Measurements from ENCODE around the gene AP4M1.
A peak's percentile ranks its signal among the peaks of the same experiment; 100 is the strongest.

AP4M1 gene

DNA sequence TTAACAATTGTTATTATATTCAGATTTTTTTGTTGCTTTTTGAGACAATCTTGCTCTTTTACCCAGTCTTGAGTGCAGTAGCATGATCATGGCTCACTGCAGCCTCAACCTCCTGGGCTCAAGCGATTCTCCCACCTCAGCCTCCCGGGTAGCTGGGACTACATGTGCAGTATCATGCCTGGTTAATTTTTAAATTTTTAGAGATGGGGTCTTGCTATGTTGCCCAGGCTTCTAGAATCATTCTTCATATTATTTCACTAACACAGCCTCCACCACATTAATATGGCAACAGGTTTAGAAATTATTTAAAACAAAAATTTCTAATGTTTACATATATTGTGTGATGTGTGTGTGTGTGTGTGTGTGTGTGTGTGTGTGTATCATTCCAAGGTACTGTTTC lies 45.8 kb downstream of the AP4M1 start:
- H3K27me3 ChIP-seq (ENCODE audit: low read depth): no peaks in the 10 kb centered on the region
- in situ Hi-C loops (cut with MboI; ENCODE audit: low sequenced_read_pairs): no loop called here
- DNase-seq (ENCODE audit: low spot score in 2 of 2): no peak
- peaks cover 14% of the 10 kb centered on the region for H3K4me1 ChIP-seq
- H3K9me3 ChIP-seq: no peaks in the 10 kb centered on the region
- H3K36me3 ChIP-seq (replicated peaks): peaks cover 20% of the 10 kb centered on the region
- H3K4me3 ChIP-seq: no peak overlapping the region

DNA sequence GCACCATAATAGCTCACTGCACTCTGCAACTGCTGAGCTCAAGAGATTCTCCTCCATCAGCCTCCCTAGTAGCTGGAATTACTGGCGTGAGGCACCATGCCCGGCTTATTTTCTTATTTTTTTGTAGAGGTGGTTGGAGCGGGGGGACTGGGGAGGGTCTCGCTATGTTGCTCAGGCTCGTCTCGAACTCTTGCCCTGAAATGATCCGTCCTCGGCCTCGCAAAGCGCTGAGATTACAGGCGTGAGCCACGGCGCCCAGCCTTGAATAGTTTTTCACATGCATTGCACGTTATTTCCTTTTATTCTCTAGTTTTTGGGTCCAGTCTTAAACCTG lies 46.7 kb downstream of the AP4M1 start:
- Histone ChIP-seq H3K27me3 (ENCODE audit: low read depth) (no peaks in the 10 kb centered on the region), H3K4me3 (peak overlapping the region; percentile 96), H3K9me3 (no peaks in the 10 kb centered on the region), H3K36me3 (replicated peaks) (peaks cover 25% of the 10 kb centered on the region), H3K4me1 (peaks cover 14% of the 10 kb centered on the region)
- in situ Hi-C loops (cut with MboI; ENCODE audit: low sequenced_read_pairs): no loop called here
- DNase-seq (ENCODE audit: low spot score in 2 of 2): no peak

DNA sequence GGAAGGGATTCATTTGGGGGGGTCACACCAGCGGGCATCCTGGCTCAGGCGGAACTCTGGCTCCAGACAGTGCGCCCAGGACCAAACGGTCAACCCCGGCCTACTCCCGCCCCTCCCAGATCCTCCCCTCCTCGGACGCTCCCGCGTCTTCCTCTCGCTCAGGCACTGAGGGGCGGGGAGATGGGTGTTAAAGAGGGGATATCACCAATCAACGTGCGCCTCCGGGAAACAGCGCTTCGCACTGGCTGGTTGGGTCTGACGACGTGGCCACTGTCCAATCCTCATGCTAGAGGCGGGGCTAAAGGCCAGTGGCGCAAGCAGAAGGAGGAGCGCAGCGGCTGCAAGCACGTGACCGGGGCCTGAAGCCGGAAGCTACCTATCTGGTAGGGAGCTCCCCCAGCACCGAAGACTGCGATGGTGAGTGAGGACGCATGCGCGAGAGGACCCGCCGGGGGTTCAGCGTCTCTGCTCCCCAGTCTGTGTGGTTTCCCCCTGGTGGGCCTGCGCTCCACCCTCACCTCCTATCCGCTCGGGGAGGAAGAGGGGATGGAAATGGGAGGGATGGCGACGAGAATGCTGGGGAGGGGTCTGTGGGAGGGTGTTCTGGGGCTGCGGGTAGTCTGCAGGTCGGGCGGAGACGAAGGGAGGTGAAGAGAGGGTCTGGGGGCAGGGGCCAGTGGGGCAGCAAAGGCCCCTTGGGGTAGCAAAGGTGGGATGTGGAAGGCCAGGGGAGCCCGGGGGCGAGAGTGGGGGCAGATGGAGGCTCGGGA lies 47.3 kb downstream of the AP4M1 start, which contains the start of gene LAMTOR4:
Gene LAMTOR4 (plus strand): TSS at position 360 of the 770 bp plus-strand sequence. CDS start 55 bp downstream, at position 415.
- peak; percentile 99 for DNase-seq (ENCODE audit: low spot score in 2 of 2)
- Histone ChIP-seq H3K9me3 (no peaks in the 10 kb centered on the region), H3K4me3 (peak within 1 kb of the TSS; percentile 96), H3K4me1 (peaks cover 14% of the 10 kb centered on the region), H3K36me3 (replicated peaks) (peaks cover 26% of the 10 kb centered on the region), H3K27me3 (ENCODE audit: low read depth) (no peaks in the 10 kb centered on the region)
- in situ Hi-C loops (cut with MboI; ENCODE audit: low sequenced_read_pairs): no loop called here

DNA sequence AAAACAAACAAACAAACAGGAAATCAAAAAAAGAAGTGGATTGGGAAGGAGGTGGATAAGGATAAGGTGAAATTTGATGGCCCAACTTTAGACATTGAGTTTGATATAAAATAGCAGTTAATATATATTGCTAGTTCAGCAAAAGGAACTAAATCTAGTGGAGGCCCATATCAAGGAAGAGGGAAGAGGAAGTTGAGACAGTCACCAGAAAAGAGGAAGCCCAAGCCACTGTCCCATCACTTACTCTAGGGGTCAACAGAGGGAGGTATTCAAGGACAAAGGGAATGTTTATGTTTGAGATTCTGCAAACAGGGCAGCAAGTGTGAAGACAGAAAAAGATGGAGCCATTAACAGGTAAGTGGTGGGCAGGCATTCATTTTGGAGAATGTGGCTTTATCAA lies 51.0 kb downstream of the AP4M1 start:
- in situ Hi-C loops (cut with MboI; ENCODE audit: low sequenced_read_pairs): no loop called here
- H3K4me1 ChIP-seq: peaks cover 17% of the 10 kb centered on the region
- no peaks in the 10 kb centered on the region for H3K9me3 ChIP-seq
- no peak overlapping the region for H3K4me3 ChIP-seq
- no peaks in the 10 kb centered on the region for H3K27me3 ChIP-seq (ENCODE audit: low read depth)
- DNase-seq (ENCODE audit: low spot score in 2 of 2): no peak
- H3K36me3 ChIP-seq (replicated peaks): peaks cover 59% of the 10 kb centered on the region

DNA sequence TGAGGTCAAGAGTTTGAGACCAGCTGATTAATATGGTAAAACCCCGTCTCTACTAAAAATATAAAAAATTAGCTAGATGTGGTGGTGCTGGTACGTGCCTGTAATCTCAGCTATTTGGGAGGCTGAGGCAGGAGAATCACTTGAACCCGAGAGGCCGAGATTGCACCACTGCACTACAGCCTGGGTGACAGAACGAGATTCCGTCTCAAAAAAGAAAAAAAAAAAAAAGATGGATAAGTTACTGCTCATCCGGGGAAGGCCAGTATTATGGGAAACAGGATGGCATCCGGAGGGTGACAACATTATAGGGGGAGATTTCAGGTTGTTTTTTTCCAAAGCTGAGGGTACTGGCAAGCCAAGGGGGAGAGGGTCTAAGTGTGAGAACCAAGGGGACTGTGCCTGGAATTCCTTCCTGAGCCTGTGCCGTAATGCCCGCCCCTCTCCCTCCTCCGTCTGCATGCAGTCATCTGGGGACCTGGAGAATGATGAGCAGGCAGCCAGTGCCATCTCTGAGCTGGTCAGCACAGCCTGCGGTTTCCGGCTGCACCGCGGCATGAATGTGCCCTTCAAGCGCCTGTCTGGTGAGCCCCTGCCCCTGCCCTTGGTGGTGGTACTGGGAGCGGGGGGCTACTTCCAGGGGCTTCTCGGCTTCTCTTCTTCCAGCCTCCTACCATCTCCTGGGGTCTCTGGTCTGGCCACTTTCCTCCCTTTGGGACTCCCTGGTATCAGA lies 51.7 kb downstream of the AP4M1 start:
- no peaks in the 10 kb centered on the region for H3K27me3 ChIP-seq (ENCODE audit: low read depth)
- H3K36me3 ChIP-seq (replicated peaks): peaks cover 59% of the 10 kb centered on the region
- H3K4me3 ChIP-seq: no peak overlapping the region
- H3K9me3 ChIP-seq: no peaks in the 10 kb centered on the region
- peaks cover 18% of the 10 kb centered on the region for H3K4me1 ChIP-seq
- in situ Hi-C loops (cut with MboI; ENCODE audit: low sequenced_read_pairs): no loop called here
- DNase-seq (ENCODE audit: low spot score in 2 of 2): no peak

DNA sequence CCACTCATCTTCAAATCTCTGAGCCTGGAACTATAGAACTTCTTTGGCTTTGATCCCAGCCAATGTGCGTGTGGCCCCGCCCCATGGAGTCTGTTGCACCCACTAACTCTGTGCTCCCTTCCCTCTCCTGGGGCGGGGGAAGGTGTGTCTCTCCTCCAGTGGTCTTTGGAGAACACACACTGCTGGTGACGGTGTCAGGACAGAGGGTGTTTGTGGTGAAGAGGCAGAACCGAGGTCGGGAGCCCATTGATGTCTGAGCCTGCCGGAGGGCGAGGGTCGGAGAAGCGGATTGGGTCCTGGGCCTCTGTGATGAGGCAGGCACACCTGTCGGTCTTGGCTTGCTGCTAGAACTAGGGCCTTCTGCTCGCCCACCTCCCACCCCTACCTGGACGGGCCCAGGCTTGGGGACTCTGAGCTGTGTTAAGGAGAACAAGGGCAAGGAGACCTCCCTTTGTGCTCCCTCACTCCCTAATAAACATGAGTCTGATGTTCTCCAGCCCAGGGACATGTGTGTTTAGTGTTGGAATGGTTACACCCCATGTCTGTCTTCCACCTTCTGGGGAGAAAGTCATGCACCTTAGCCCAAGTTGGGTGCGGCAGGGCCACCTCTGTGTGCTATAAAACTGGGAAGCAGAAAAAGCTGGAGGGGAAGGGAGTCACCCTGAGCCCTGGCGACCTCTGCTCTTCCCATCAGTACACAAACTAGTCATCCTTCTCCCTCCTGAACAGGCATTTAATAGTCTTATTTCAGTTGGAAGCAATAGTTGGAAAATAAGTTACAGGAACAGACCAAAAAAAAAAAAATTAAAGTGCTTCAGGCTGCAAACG lies 52.5 kb downstream of the AP4M1 start:
- no peaks in the 10 kb centered on the region for H3K27me3 ChIP-seq (ENCODE audit: low read depth)
- peaks cover 59% of the 10 kb centered on the region for H3K36me3 ChIP-seq (replicated peaks)
- no peaks in the 10 kb centered on the region for H3K9me3 ChIP-seq
- H3K4me1 ChIP-seq: peaks cover 15% of the 10 kb centered on the region
- in situ Hi-C loops (cut with MboI; ENCODE audit: low sequenced_read_pairs): no loop called here
- no peak for DNase-seq (ENCODE audit: low spot score in 2 of 2)
- H3K4me3 ChIP-seq: no peak overlapping the region

DNA sequence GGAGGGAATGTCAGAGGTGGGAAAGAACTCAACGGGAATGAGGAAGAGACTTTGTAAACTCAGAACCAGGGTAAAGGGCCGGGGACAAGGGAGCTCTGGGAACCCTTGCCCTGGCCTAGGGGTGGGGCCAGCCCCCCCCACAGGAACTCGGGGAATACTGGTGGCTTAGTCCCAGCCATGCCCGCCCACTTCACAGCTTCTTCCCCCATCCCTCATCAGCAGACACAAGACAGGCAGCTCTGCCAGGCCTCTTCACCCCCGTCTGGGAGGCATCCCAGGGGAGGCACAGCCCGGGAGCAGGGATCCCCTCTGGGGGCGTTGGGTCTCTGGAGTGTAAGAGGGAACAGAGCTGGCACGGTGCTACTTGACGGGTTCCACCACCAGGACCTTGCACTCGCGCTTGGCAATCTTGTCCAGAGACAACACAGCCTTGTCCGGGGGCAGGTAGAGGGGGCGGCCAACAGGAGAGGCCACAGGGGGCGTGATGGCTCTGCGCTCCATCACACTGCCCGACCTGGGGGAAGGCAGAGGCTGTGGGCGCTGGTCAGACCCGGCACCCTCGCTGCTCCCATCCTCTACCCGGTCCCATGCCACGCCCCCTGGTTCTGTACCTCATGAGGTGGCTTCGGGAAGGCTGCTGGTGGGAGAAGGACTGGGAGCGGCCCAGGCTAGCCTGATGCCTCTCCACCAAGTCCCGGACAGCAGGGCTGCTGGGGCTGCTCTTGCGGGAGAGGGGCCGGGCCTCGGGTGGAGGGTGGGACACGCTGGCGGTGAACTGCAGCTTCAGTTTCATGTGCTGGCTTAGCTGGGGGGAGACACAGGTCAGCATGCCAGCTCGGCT lies 53.4 kb downstream of the AP4M1 start:
- Histone ChIP-seq H3K36me3 (replicated peaks) (peaks cover 59% of the 10 kb centered on the region), H3K9me3 (no peaks in the 10 kb centered on the region), H3K4me1 (peaks cover 11% of the 10 kb centered on the region), H3K4me3 (no peak overlapping the region), H3K27me3 (ENCODE audit: low read depth) (no peaks in the 10 kb centered on the region)
- in situ Hi-C loops (cut with MboI; ENCODE audit: low sequenced_read_pairs): no loop called here
- DNase-seq (ENCODE audit: low spot score in 2 of 2): no peak

DNA sequence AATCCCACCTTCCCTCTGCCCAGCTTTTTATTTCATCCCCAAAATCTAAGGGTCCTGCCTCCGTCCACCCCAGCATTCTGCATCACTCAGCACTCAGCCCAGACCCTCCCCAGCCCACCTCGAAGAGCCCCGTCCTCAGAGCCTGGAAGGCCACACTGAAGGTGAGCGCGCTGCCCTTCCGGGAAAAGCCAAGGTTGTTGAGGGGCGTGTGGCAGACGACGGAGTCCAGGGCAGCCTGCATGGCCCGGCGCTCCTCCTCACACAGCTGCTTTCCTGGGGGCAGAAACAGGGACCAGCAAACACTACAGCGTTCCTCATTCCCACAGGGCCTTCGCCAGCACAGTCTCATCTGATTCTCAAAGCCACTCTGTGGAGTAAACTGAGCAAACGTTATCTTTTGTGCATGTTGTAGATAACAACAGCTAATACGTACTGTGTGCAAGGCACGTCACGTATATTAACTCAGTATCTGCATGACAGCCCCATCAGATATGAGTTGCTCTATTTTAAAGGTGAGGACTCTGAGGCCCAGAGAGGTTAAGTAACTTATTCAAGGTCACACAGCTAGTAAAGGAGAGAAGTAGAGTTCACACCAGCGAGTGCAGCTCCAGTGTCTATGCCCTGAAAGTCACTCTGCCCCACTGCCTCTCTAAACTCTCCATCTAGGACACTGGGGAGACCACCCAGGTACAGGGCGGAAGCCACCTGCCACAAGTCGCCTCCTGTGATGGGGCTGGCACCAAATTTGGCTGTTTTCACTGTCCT lies 54.3 kb downstream of the AP4M1 start:
- peaks cover 54% of the 10 kb centered on the region for H3K36me3 ChIP-seq (replicated peaks)
- no peaks in the 10 kb centered on the region for H3K9me3 ChIP-seq
- in situ Hi-C loops (cut with MboI; ENCODE audit: low sequenced_read_pairs): no loop called here
- H3K4me3 ChIP-seq: no peak overlapping the region
- peaks cover 5% of the 10 kb centered on the region; the same call in 1 of the 2 replicates for H3K4me1 ChIP-seq
- no peak for DNase-seq (ENCODE audit: low spot score in 2 of 2)
- H3K27me3 ChIP-seq (ENCODE audit: low read depth): no peaks in the 10 kb centered on the region

DNA sequence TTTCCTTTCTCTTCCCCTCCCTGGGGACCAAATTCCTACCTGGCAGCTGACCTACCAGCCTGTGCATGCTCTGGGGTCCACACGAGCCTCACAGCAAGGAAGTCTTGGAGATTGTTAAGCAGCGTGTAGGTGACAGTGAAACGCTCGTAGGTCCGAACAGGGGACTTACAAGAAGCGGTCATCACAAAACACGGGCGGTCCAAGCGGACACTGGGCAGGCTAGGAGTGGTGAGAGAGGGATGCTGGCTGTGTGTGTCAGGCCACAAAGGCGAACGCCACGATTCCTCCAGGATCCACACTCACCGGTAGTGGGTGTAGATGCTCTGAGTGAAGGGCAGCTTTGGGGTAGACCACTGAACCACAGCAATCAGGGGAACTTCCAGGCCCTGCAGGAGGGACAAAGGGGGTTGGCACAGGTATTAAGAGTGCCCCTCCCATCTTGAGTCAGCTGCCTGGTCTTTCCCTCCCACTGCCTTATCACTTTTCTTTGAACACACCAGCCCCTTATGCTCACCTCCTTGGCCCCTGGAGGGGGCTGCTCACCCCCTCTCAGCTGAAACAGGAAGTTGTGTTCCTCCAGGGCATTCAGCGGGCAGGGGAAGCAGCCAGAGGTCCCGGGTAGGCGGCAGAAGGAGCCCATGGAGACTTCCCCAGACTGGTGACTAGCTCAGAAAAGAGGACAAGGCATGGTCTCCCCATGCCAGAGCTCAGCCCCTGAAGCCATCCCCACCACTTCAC lies 55.1 kb downstream of the AP4M1 start:
- no peaks in the 10 kb centered on the region for H3K9me3 ChIP-seq
- H3K4me3 ChIP-seq: peak overlapping the region; percentile 72; the same call in 1 of the 2 replicates
- in situ Hi-C loops (cut with MboI; ENCODE audit: low sequenced_read_pairs): no loop called here
- DNase-seq (ENCODE audit: low spot score in 2 of 2): no peak
- peaks cover 47% of the 10 kb centered on the region for H3K36me3 ChIP-seq (replicated peaks)
- H3K27me3 ChIP-seq (ENCODE audit: low read depth): no peaks in the 10 kb centered on the region
- peaks cover 5% of the 10 kb centered on the region; the same call in 1 of the 2 replicates for H3K4me1 ChIP-seq

DNA sequence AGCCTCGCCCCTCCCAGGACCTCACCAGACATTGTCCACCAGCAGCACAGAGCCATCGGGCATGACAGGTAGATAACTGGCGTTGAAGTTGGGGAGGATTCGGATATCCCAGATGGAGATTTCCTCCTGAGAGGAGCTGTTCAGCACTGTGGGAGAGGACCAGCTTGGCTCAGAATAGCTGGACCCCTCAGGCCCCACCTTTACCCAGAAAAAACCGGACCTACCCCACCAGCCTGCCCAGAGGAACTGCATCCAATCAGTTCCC lies 55.6 kb downstream of the AP4M1 start:
- Histone ChIP-seq H3K36me3 (replicated peaks) (peaks cover 42% of the 10 kb centered on the region), H3K4me3 (peak overlapping the region; percentile 72), H3K9me3 (no peaks in the 10 kb centered on the region), H3K27me3 (ENCODE audit: low read depth) (no peaks in the 10 kb centered on the region), H3K4me1 (peaks cover 5% of the 10 kb centered on the region; the same call in 1 of the 2 replicates)
- DNase-seq (ENCODE audit: low spot score in 2 of 2): no peak
- in situ Hi-C loops (cut with MboI; ENCODE audit: low sequenced_read_pairs): no loop called here

DNA sequence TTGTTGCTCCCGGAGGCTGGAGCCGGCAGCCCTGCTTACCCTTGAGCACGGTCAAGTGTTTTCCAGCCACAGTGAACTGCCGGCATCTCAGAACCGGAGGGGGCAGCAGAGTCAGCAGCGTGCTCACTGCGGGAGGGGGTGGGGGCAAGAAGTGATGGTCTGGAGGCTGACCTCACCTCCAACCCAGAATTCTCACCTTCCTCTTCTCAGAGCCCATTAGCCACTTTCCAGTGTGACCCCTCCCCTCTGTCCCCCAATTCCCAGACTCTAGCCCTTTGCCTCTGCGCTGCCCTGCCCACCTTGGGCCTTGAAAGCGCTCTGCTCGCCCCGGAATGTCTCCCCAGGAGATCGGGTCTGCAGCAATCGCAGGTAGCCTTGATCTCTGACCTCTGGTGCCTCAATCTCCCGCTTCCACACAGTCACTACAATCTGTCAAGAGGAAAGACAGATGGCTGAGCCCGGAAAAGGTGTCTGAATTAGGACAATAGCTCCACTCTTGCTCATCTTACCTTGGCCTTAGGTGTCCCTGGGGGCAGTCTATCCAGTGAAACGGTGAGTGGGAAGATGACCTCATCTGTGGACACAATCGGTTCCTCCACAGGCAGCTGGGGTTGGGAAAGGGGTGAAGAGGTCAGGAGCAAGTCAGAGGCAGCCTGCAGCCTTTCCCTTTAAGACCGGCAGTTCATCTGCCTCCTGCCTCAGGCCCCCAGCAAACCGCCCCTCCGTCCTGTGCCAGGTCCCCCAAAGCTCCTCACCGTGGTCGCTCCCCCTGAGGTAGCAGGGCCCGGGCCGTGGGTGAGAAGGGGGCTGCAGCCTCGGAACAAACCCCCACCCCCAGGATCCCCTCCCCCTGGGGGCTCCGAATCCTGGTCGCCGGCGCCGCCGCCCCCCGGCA lies 56.1 kb downstream of the AP4M1 start:
- Histone ChIP-seq H3K9me3 (no peaks in the 10 kb centered on the region), H3K4me1 (peaks cover 5% of the 10 kb centered on the region; the same call in 1 of the 2 replicates), H3K36me3 (replicated peaks) (peaks cover 36% of the 10 kb centered on the region), H3K4me3 (peak overlapping the region; percentile 72), H3K27me3 (ENCODE audit: low read depth) (no peaks in the 10 kb centered on the region)
- in situ Hi-C loops (cut with MboI; ENCODE audit: low sequenced_read_pairs): no loop called here
- peak in 1 of 2 experiments; percentile 60 for DNase-seq (ENCODE audit: low spot score in 2 of 2)
